Activated B cell treated with CpG ODN at 0.5 μM for 24 hours (primary cell): Measurements from ENCODE around the gene SPTBN5. TPM values are rescaled to one million over a fixed set of nuclear protein-coding genes. Genes with fewer than 3 reads are reported as not detected.

Experiments used
- ATAC-seq: fragments of 200-7000 bp; cut with Tn5 transposase; one replicate; pipeline ENCODE4 v1.10.0; 2021; ENCODE audit warnings: low read depth, mild to moderate bottlenecking, moderate library complexity
- CTCF ChIA-PET: fragments of 350-600 bp; sonication (Branson Sonifier 250); formaldehyde crosslinking; loops from one replicate; lab custom pipeline; 2021; ENCODE audit warnings: antibody characterized with exemption; lab: Charles Lee
- POLR2A ChIA-PET: fragments of 350-600 bp; sonication (Branson Sonifier 250); formaldehyde crosslinking; loops from one replicate; lab custom pipeline; 2021; ENCODE audit warnings: antibody characterized with exemption; lab: Charles Lee
- DNase-seq: peaks from one replicate; pipeline ENCODE4 v3.0.0; 2022
- H3K27ac Mint-ChIP-seq: one replicate; pipeline ENCODE4 v1.8.0; 2020; ENCODE audit warnings: mixed read lengths
- H3K27me3 Mint-ChIP-seq: one replicate; pipeline ENCODE4 v1.8.0; 2021; ENCODE audit warnings: mixed read lengths
- H3K36me3 Mint-ChIP-seq: one replicate; pipeline ENCODE4 v1.8.0; 2021; ENCODE audit warnings: low read depth, mixed read lengths
- H3K4me1 Mint-ChIP-seq: one replicate; pipeline ENCODE4 v1.8.0; 2021; ENCODE audit warnings: mixed read lengths
- H3K4me3 Mint-ChIP-seq: one replicate; pipeline ENCODE4 v1.8.0; 2020; ENCODE audit warnings: mild to moderate bottlenecking, mixed read lengths
- H3K9me3 Mint-ChIP-seq: one replicate; pipeline ENCODE4 v1.8.0; 2020; ENCODE audit warnings: mixed read lengths
- CTCF ChIP-seq: fragments of 200-600 bp; IDR thresholded peaks from one replicate; pipeline ENCODE4 v1.8.0; 2022; ENCODE audit warnings: antibody characterized with exemption, mild to moderate bottlenecking
- intact Hi-C: fragments of 100-400 bp; cut with micrococcal nuclease; formaldehyde crosslinking; loops from one replicate; pipeline ENCODE4 v1.15.1; 2024
- total RNA-seq: library from RNA; stranded (reverse); gene quantifications from 2 replicates; pipeline ENCODE4 v1.2.3, GENCODE V29; 2022

SPTBN5 gene
- total RNA-seq, 1 donor from 2014 or later: 1.1 TPM

GRCh38 chr15:41882689-41883483 lies 11.0 kb downstream of the SPTBN5 start:
- Mint-ChIP-seq H3K27ac (no peak overlapping the region), H3K27me3 (peaks cover 16% of the 10 kb centered on the region), H3K4me3 (no peak overlapping the region), H3K9me3 (no peaks in the 10 kb centered on the region), H3K4me1 (peaks cover 17% of the 10 kb centered on the region), H3K36me3 (no peaks in the 10 kb centered on the region)
- ChIA-PET POLR2A (no interaction called here), CTCF (no interaction called here)
- intact Hi-C loops: no loop called here
- DNase-seq (no peak), ATAC-seq (peak; percentile 54)
- no peak for TF ChIP-seq CTCF

- Mint-ChIP-seq H3K27ac (no peak overlapping the region), H3K36me3 (no peaks in the 10 kb centered on the region), H3K9me3 (no peaks in the 10 kb centered on the region), H3K4me3 (no peak overlapping the region), H3K4me1 (peaks cover 11% of the 10 kb centered on the region), H3K27me3 (peaks cover 16% of the 10 kb centered on the region)
- ChIA-PET CTCF (interaction anchor here (0.5 kb wide), 1 partner anchor 172 kb away, joined by 3 read pairs; no protein-coding TSS in a partner anchor), POLR2A (interaction anchor here (0.8 kb wide), 1 partner anchor 10 kb away, joined by 3 read pairs; no protein-coding TSS in a partner anchor)
- DNase-seq (no peak), ATAC-seq (no peak)
- no peak for TF ChIP-seq CTCF
- intact Hi-C loops: no loop called here
Measured at GRCh38 chr15:41881920-41882688, 11.7 kb downstream of the SPTBN5 start.

- peaks cover 16% of the 10 kb centered on the region for H3K27me3 Mint-ChIP-seq
- no peak overlapping the region for H3K27ac Mint-ChIP-seq
- no peak for ATAC-seq
- no peak overlapping the region for H3K4me3 Mint-ChIP-seq
- H3K36me3 Mint-ChIP-seq: no peaks in the 10 kb centered on the region
- POLR2A ChIA-PET: interaction anchor here (0.8 kb wide), 1 partner anchor 11 kb away, joined by 3 read pairs; no protein-coding TSS in a partner anchor
- DNase-seq: no peak
- intact Hi-C loops: no loop called here
- CTCF ChIA-PET: no interaction called here
- H3K4me1 Mint-ChIP-seq: peaks cover 11% of the 10 kb centered on the region
- no peaks in the 10 kb centered on the region for H3K9me3 Mint-ChIP-seq
- TF ChIP-seq CTCF: no peak
Measured at GRCh38 chr15:41881550-41881919, 12.3 kb downstream of the SPTBN5 start.

- H3K9me3 Mint-ChIP-seq: no peaks in the 10 kb centered on the region
- ChIA-PET POLR2A (interaction anchor here (0.8 kb wide), 1 partner anchor 11 kb away, joined by 3 read pairs; no protein-coding TSS in a partner anchor), CTCF (no interaction called here)
- peak overlapping the region; percentile 20 for H3K4me3 Mint-ChIP-seq
- H3K4me1 Mint-ChIP-seq: peaks cover 15% of the 10 kb centered on the region
- no peaks in the 10 kb centered on the region for H3K36me3 Mint-ChIP-seq
- ATAC-seq (no peak), DNase-seq (no peak)
- H3K27me3 Mint-ChIP-seq: peaks cover 16% of the 10 kb centered on the region
- intact Hi-C loops: no loop called here
- H3K27ac Mint-ChIP-seq: no peak overlapping the region
- no peak for TF ChIP-seq CTCF
Measured at GRCh38 chr15:41881086-41881485, 12.8 kb downstream of the SPTBN5 start.
